Stromal cell of bone marrow (primary cell): Measurements from ENCODE around the gene KIAA1549.
"Not testable (repeated sequence)": the region's sequence is repeated elsewhere in the genome, so short reads cannot be mapped to it uniquely, and the experiment has no call there.

Experiments used
- DNase-seq: peaks from one replicate; pipeline ENCODE4 v3.0.0-alpha.2; 2012; ENCODE audit warnings: low read depth

The KIAA1549 gene

GRCh38 chr7:138811327-138811726, 169.9 kb downstream of the KIAA1549 start:
- not testable (repeated sequence) for DNase-seq

DNA sequence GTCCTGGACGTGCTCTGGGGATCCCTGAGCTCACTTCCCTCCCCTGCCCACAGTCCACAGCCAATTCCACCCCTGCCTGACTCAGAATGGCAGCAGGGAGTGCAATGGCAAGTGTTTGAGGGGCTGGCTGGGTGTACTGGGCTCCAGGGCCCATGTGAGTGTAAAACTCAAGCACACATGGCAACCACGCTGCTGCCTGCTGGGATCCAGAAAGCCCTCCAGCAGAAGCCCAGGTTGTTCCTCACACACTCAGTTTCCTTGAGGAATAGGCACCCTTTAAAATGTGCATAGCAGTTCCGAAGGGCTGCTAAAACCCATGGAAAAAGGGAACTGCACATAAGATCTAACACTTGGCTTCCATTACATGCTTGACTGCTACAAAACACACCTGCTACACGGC, 171.8 kb downstream of the KIAA1549 start:
- DNase-seq, result no peak

- no peak for DNase-seq
Observed at GRCh38 chr7:138804618-138805017, 176.6 kb downstream of the KIAA1549 start.

- no peak for DNase-seq
Observed at GRCh38 chr7:138802706-138803105, 178.5 kb downstream of the KIAA1549 start.

GRCh38 chr7:138801256-138801655, 179.9 kb downstream of the KIAA1549 start:
- DNase-seq, result no peak

DNA sequence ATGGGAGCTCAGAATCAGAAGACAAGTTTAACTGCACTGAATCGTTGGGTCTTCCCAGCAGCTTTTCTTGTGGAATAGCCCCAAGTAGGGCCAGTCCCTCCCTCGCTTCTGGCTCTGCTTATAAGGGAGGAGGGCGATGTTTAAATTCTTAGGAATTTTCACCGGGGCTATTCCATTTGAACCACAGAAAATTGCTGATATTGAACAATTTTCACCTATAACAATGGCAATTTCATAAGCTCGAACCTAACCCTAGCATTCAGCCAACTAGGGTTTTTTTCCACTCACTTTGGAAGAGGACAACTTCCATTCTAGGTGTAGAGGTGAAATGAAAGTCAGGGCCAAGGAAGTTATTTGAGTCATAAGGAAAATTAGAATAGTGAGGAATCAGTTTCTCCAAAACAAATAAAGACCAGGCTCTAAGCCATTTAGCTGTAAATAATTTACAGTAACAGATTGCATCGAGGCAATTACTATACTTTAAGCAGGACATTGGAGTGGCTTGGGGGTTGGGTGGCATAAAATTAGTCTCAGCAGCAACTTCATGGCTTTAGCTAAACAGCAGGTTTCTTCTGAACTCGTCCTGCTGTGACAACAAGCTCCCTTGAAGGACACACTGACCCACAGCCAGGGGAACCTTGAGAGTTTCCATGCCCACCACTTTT, 181.7 kb downstream of the KIAA1549 start:
- DNase-seq, result no peak

DNA sequence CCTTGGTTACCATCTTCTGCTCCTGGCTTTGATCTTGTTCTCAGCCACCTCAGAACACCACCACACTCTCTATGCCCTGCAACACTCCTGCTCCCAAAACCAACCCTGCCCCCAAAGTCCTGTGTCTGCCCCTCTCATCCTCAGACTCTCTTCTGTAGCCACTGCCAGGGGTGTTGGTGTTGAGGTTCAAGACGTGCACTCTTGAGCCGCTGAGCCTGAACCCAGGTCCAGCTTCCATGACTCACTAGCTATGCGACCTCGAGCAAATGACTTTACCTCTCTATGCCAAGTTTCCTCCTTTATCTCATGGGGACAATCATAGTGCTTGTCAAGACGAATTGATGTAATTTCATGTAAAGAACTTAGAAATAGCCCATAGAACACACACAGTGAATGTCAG, 182.4 kb downstream of the KIAA1549 start:
- no peak for DNase-seq

GRCh38 chr7:138797715-138798320, 183.4 kb downstream of the KIAA1549 start, which contains the start of the genes ATP6V0A4 and TMEM213:
TSS of gene ATP6V0A4 (minus strand) at chr7:138798196. CDS start at chr7:138771247, 26,949 bp downstream.
TSS of gene TMEM213 (plus strand) at chr7:138797994. CDS start at chr7:138798105, 111 bp downstream.
- DNase-seq, result no peak

DNA sequence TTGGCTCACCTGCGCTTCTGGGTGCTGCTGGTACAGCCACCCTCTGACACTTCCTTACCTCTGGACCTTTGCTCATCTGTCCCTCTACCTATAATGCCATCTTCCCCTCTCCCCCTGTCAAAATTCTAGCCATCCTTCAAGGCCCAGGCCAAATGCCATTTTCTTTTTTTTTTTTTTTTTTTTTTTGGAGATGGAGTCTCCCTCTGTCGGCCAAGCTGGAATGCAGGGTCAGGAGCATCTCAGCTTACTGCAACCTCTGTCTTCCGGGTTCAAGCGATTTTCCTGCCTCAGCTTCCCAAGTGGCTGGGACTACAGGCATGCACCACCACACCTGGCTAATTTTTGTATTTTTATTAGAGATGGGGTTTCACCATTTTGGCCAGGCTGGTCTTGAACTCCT, 184.1 kb downstream of the KIAA1549 start:
- DNase-seq, result not testable (repeated sequence)

DNA sequence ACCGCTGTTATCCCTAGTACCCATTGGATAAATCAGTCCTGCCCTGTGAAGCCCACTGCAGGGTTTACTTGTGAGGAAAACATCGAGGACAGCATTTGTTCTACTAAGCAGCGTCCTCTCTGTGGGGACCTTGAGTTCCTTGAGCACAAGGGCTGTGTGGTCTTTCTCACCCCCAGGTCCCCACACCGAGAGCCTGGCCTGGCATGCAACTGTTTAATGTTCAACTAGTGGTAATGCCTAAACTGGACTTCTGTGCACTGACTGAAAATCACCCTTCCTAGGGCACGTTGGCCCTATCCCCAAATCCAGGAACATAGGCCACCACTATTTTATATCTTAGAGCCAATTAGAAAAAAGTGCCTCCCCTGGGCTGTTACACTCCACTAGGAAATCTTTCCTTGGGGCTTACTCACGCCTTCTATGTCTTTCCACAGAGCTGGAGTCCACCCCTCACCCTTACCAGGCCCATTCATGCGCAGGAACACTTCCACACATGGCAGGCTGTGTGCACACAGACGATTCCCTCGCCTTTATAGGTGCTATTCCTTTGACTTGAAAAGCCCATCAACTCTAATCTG, 185.1 kb downstream of the KIAA1549 start:
- no peak for DNase-seq

- no peak for DNase-seq
Observed at GRCh38 chr7:138785587-138786437, 195.4 kb downstream of the KIAA1549 start.

DNA sequence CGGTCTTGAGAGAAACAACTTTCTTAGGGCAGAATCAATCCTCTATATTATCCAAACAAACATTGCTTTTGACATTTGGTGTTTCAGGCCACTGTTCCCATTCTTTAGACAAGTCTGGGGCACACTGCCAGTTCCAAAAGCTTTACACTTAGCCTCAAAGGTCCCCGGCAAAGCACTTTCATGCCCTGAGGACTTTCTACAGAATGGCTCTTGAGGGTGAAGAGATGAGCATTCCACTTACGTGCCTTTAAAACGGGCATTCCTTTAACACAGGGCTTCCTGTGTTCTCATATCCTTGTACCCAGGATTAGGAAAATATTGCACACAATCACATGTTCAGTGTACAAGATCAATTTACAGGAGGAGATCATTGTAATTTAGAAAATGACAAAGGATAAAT, 196.5 kb downstream of the KIAA1549 start:
- DNase-seq, result no peak
